Measurements from ENCODE around the gene ADAM12.

ADAM12 gene

GRCh38 chr10:126314863-126315493, 73.3 kb downstream of the ADAM12 start:
- no peak for DNase-seq

GRCh38 chr10:126312167-126312566, 76.1 kb downstream of the ADAM12 start:
- DNase-seq: no peak

- no peak for DNase-seq
Observed at GRCh38 chr10:126309228-126309883, 78.9 kb downstream of the ADAM12 start.

GRCh38 chr10:126302826-126303665, 85.2 kb downstream of the ADAM12 start:
- DNase-seq: peak in 1 of 3 experiments; percentile 8

GRCh38 chr10:126302476-126302756, 85.9 kb downstream of the ADAM12 start:
- DNase-seq: no peak

GRCh38 chr10:126301701-126302475, 86.4 kb downstream of the ADAM12 start:
- DNase-seq: no peak

GRCh38 chr10:126294451-126294850, 93.8 kb downstream of the ADAM12 start:
- DNase-seq: no peak

- DNase-seq: peak in 2 of 3 experiments; percentile 22 to 76
Observed at GRCh38 chr10:126290232-126290631, 98.0 kb downstream of the ADAM12 start.

GRCh38 chr10:126288547-126289493, 99.5 kb downstream of the ADAM12 start:
- DNase-seq: no peak

- no peak for DNase-seq
Observed at GRCh38 chr10:126286256-126286780, 102.0 kb downstream of the ADAM12 start.

GRCh38 chr10:126283307-126283706, 105.0 kb downstream of the ADAM12 start:
- DNase-seq: no peak

- no peak for DNase-seq
Observed at GRCh38 chr10:126278851-126279250, 109.4 kb downstream of the ADAM12 start.

GRCh38 chr10:126277181-126277580, 111.1 kb downstream of the ADAM12 start:
- DNase-seq: peak in 2 of 3 experiments; percentile 30 to 69

- DNase-seq: no peak
Observed at GRCh38 chr10:126272526-126272925, 115.8 kb downstream of the ADAM12 start.

GRCh38 chr10:126270111-126270510, 118.2 kb downstream of the ADAM12 start:
- DNase-seq: no peak

GRCh38 chr10:126268013-126268920, 120.0 kb downstream of the ADAM12 start:
- no peak for DNase-seq

- no peak for DNase-seq
Observed at GRCh38 chr10:126264102-126265018, 123.9 kb downstream of the ADAM12 start.

GRCh38 chr10:126263006-126263676, 125.1 kb downstream of the ADAM12 start:
- no peak for DNase-seq

All from NCI-H1417 (cell line).